ENCODE results near the gene MAP2K2. TPM values are rescaled to one million over a fixed set of nuclear protein-coding genes. Genes with fewer than 3 reads are reported as not detected.
"Not testable (repeated sequence)": the region's sequence is repeated elsewhere in the genome, so short reads cannot be mapped to it uniquely, and the experiment has no call there.

The MAP2K2 gene
- total RNA-seq, 3 donors from 2014 or later, result 50.8 to 72.8 (median 64.5) TPM

- Histone ChIP-seq H3K27me3 (peaks cover 0 to 4% of the 10 kb centered on the region in 2 donors), H3K36me3 (no peaks in the 10 kb centered on the region), H3K27ac (no peak overlapping the region), H3K4me1 (no peaks in the 10 kb centered on the region), H3K4me3 (no peak overlapping the region), H3K9me3 (no peaks in the 10 kb centered on the region)
- TF ChIP-seq CTCF (IDR thresholded peaks at IDR 0.05) (no peak), POLR2AphosphoS5 (IDR thresholded peaks at IDR 0.05) (no peak), POLR2A (IDR thresholded peaks at IDR 0.05) (no peak)
- intact Hi-C loops (cut with DNase I; ENCODE audit: low total_unique reads), result no loop called here
- no peak for DNase-seq (ENCODE audit: low spot score in 2 of 2)
Measured at GRCh38 chr19:4161415-4162077, 37.6 kb upstream of the MAP2K2 start.

GRCh38 chr19:4157971-4158370, 34.0 kb upstream of the MAP2K2 start:
- DNase-seq (ENCODE audit: low spot score in 2 of 2); H3K4me3 ChIP-seq; H3K9me3 ChIP-seq; H3K36me3 ChIP-seq; H3K27ac ChIP-seq; H3K4me1 ChIP-seq: not testable (repeated sequence)
- intact Hi-C loops (cut with DNase I; ENCODE audit: low total_unique reads), result loop anchor here (10.0 kb wide), 1 partner anchor 1593 kb away; no protein-coding TSS in a partner anchor
- peaks cover 0 to 17% of the 10 kb centered on the region in 2 donors for H3K27me3 ChIP-seq

- H3K27ac ChIP-seq, result no peak overlapping the region
- no peak for DNase-seq (ENCODE audit: low spot score in 2 of 2)
- no peaks in the 10 kb centered on the region for H3K4me1 ChIP-seq
- TF ChIP-seq POLR2A (IDR thresholded peaks at IDR 0.05) (no peak), CTCF (IDR thresholded peaks at IDR 0.05) (no peak), POLR2AphosphoS5 (IDR thresholded peaks at IDR 0.05) (no peak)
- no peaks in the 10 kb centered on the region for H3K36me3 ChIP-seq
- no peak overlapping the region for H3K4me3 ChIP-seq
- no peaks in the 10 kb centered on the region for H3K9me3 ChIP-seq
- peaks cover 0 to 19% of the 10 kb centered on the region in 2 donors for H3K27me3 ChIP-seq
- intact Hi-C loops (cut with DNase I; ENCODE audit: low total_unique reads), result loop anchor here (10.0 kb wide), 1 partner anchor 1592 kb away; no protein-coding TSS in a partner anchor
Measured at GRCh38 chr19:4157164-4157563, 33.2 kb upstream of the MAP2K2 start.

- intact Hi-C loops (cut with DNase I; ENCODE audit: low total_unique reads), result loop anchor here (10.0 kb wide), 1 partner anchor 1590 kb away; no protein-coding TSS in a partner anchor
Measured at GRCh38 chr19:4154571-4155312, 30.8 kb upstream of the MAP2K2 start.

More at GRCh38 chr19:4154571-4155312, 30.8 kb upstream of the MAP2K2 start:
- Histone ChIP-seq H3K4me1 (no peaks in the 10 kb centered on the region), H3K36me3 (no peaks in the 10 kb centered on the region), H3K27ac (no peak overlapping the region), H3K9me3 (no peaks in the 10 kb centered on the region), H3K27me3 (peaks cover 0 to 22% of the 10 kb centered on the region in 2 donors), H3K4me3 (no peak overlapping the region)
- DNase-seq (ENCODE audit: low spot score in 2 of 2), result no peak
- no peak for TF ChIP-seq POLR2AphosphoS5 (IDR thresholded peaks at IDR 0.05)
- TF ChIP-seq POLR2A (IDR thresholded peaks at IDR 0.05), result no peak
- no peak for TF ChIP-seq CTCF (IDR thresholded peaks at IDR 0.05)
